Gastrocnemius medialis (tissue), 4 donors: ENCODE measurements around the gene PARS2.

Experiments
- CTCF ChIP-seq, 5 experiments: fragments of 450-650 bp in 3 of 5; fragments of 200-600 bp in 2 of 5; sonication (generic) in 2 of 5; IDR thresholded peaks in 4 of 5; conservative IDR thresholded peaks in 1 of 5; 1 replicate in 4 of 5; 2 replicates in 1 of 5; pipeline ENCODE4 v1.5.1; 2016 to 2019; ENCODE audit warnings: antibody characterized with exemption in 5 of 5, mild to moderate bottlenecking in 3 of 5, moderate library complexity in 3 of 5
- POLR2A ChIP-seq, 2 donors: fragments of 450-650 bp; IDR thresholded peaks; one replicate each; pipeline ENCODE4 v1.6.1; 2017; ENCODE audit warnings: antibody characterized with exemption in 2 of 2, mild to moderate bottlenecking in 2 of 2, moderate library complexity in 2 of 2

- no peak for TF ChIP-seq CTCF (IDR thresholded peaks at IDR 0.05 in 4 of 5, conservative IDR thresholded peaks at IDR 0.05 in 1 of 5)
- TF ChIP-seq POLR2A (IDR thresholded peaks at IDR 0.05): no peak
These were observed 31.0 kb upstream of the PARS2 start for GRCh38 chr1:54795356-54795665.
